ENCODE results near the gene NUP155. TPM values are rescaled to one million over a fixed set of nuclear protein-coding genes. Genes with fewer than 3 reads are reported as not detected.
"Not testable (repeated sequence)": the region's sequence is repeated elsewhere in the genome, so short reads cannot be mapped to it uniquely, and the experiment has no call there.

NUP155 gene
- total RNA-seq, 1 donor from 2014 or later, result 17.1 TPM

- intact Hi-C loops (cut with DNase I), result no loop called here
- Histone ChIP-seq H3K9me3 (no peaks in the 10 kb centered on the region), H3K4me1 (no peaks in the 10 kb centered on the region), H3K27me3 (no peaks in the 10 kb centered on the region), H3K36me3 (peaks cover 44% of the 10 kb centered on the region), H3K27ac (no peak overlapping the region), H3K4me3 (no peak overlapping the region)
- no peak for TF ChIP-seq CTCF (IDR thresholded peaks at IDR 0.05)
- ATAC-seq (no peak), DNase-seq (no peak)
These were observed 20.7 kb upstream of the NUP155 start for GRCh38 chr5:37391591-37391990.

DNA sequence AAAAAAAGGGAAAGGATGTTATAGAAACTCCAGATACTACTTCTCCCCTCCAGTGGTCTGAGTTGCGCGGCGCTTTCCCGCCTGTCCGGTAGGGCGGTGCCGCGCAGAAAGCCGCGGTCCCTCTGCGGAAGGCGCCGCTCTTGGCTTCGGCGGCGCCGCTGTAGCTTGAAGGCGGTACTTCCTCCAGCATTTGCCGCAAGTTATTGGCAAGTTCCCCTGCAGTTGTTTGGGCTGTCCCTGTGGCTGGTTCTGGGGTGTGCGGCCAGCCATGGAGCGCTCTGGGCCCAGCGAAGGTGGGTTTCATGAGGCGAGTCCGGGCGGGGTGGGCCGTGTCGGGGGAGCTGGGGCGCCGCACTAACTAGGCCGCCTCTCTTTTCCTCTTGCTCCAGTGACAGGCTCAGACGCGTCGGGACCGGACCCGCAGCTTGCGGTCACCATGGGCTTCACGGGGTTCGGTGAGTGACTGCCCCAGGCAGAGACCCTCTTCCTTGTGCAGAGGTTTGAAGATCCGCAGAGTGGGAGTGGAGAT is 8.3 kb upstream of the NUP155 start, which contains the start of gene WDR70:
Gene WDR70 (plus strand): TSS at position 219 of the 529 bp plus-strand sequence. CDS start 50 bp downstream, at position 269.
- H3K9me3 ChIP-seq; intact Hi-C loops (cut with DNase I); H3K4me1 ChIP-seq; H3K27me3 ChIP-seq: not testable (repeated sequence)
- H3K36me3 ChIP-seq, result peaks cover 35% of the 10 kb centered on the region
- peak within 1 kb of the TSS; percentile 88 for H3K4me3 ChIP-seq
- DNase-seq, result peak; percentile 93
- peak; percentile 64 for TF ChIP-seq CTCF (IDR thresholded peaks at IDR 0.05)
- peak; percentile 100 for ATAC-seq
- peak within 1 kb of the TSS; percentile 55 for H3K27ac ChIP-seq

- H3K9me3 ChIP-seq; DNase-seq; H3K27ac ChIP-seq; ATAC-seq; H3K27me3 ChIP-seq; H3K4me1 ChIP-seq; H3K4me3 ChIP-seq; intact Hi-C loops (cut with DNase I): not testable (repeated sequence)
- H3K36me3 ChIP-seq, result peaks cover 24% of the 10 kb centered on the region
These were observed 7.2 kb upstream of the NUP155 start for GRCh38 chr5:37378066-37378465.

GRCh38 chr5:37375091-37375490 is 4.2 kb upstream of the NUP155 start:
- Histone ChIP-seq H3K27ac (no peak overlapping the region), H3K27me3 (no peaks in the 10 kb centered on the region), H3K4me3 (no peak overlapping the region), H3K36me3 (no peaks in the 10 kb centered on the region), H3K9me3 (no peaks in the 10 kb centered on the region), H3K4me1 (peaks cover 10% of the 10 kb centered on the region)
- DNase-seq, result no peak
- ATAC-seq, result no peak
- no peak for TF ChIP-seq CTCF (IDR thresholded peaks at IDR 0.05)
- intact Hi-C loops (cut with DNase I), result no loop called here

DNA sequence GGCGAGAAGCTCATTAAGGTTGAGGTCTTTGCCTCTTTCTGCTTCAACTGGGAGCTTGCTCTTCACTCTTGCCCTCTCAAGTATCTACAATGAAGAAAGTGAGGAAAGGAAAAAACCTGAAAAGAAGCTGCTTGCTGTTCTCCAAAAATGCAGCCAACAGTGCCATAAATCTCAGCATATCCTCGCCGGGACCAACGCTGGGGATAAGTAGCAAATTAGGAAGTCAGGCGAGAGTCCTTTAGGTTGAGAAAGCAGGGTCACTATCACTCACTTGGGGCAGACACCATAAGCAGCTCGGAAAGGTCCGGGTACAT is 399 bp downstream of the NUP155 start:
- Histone ChIP-seq H3K36me3 (no peaks in the 10 kb centered on the region), H3K27ac (peak overlapping the region; percentile 81), H3K9me3 (no peaks in the 10 kb centered on the region), H3K4me3 (peak overlapping the region; percentile 78), H3K4me1 (peaks cover 25% of the 10 kb centered on the region), H3K27me3 (no peaks in the 10 kb centered on the region)
- intact Hi-C loops (cut with DNase I), result no loop called here
- ATAC-seq, result no peak
- DNase-seq, result no peak
- no peak for TF ChIP-seq CTCF (IDR thresholded peaks at IDR 0.05)

GRCh38 chr5:37355161-37355560 is 15.7 kb downstream of the NUP155 start:
- no peak for ATAC-seq
- H3K36me3 ChIP-seq, result peaks cover 84% of the 10 kb centered on the region
- no peak for DNase-seq
- H3K27me3 ChIP-seq, result no peaks in the 10 kb centered on the region
- H3K27ac ChIP-seq, result no peak overlapping the region
- intact Hi-C loops (cut with DNase I), result no loop called here
- no peak overlapping the region for H3K4me3 ChIP-seq
- no peaks in the 10 kb centered on the region for H3K9me3 ChIP-seq
- no peak for TF ChIP-seq CTCF (IDR thresholded peaks at IDR 0.05)
- H3K4me1 ChIP-seq, result no peaks in the 10 kb centered on the region

- H3K4me1 ChIP-seq; H3K9me3 ChIP-seq; H3K4me3 ChIP-seq; intact Hi-C loops (cut with DNase I); ATAC-seq; H3K27me3 ChIP-seq; H3K27ac ChIP-seq: not testable (repeated sequence)
- H3K36me3 ChIP-seq, result peaks cover 100% of the 10 kb centered on the region
- peak; percentile 32 for DNase-seq
These were observed 28.2 kb downstream of the NUP155 start for GRCh38 chr5:37342741-37343140.

DNA sequence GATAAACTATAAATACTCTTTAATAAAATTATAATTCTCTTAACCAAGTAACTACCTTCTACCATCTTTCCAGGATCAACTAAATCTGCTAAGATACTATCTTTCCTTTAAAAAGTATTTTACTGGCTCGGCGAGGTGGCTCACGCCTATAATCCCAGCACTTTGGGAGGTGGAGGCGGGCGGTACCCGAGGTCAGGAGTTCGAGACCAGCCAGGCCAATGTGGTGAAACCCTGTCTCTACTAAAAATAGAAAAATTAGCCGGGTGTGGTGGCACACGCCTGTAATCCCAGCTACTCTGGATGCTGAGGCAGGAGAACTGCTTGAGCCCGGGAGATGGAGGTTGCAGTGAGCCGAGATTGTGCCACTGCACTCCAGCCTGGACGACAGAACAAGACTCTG is 36.2 kb downstream of the NUP155 start:
- H3K9me3 ChIP-seq; intact Hi-C loops (cut with DNase I); ATAC-seq; H3K4me1 ChIP-seq; H3K27me3 ChIP-seq; H3K27ac ChIP-seq; H3K4me3 ChIP-seq: not testable (repeated sequence)
- H3K36me3 ChIP-seq, result peaks cover 95% of the 10 kb centered on the region
- DNase-seq, result peak; percentile 10
